Liver (tissue), 9 donors: Measurements from ENCODE around the gene ADK. TPM values are rescaled to one million over a fixed set of nuclear protein-coding genes. Genes with fewer than 3 reads are reported as not detected.

Source experiments
- DNase-seq: peaks from one replicate; pipeline ENCODE4 v3.0.0-alpha.2; 2017; ENCODE audit warnings: low spot score
- H3K27ac ChIP-seq, 2 donors: one replicate each; pipeline ENCODE4 v1.7.0; 2013; ENCODE audit warnings: inconsistent platforms in 2 of 2, low read length in 2 of 2, control low read depth in 1 of 2, low read depth in 1 of 2, mild to moderate bottlenecking in 1 of 2
- H3K27me3 ChIP-seq, 4 donors: one replicate each; pipeline versions ENCODE4 v1.6.1 to v1.7.0; 2013; ENCODE audit warnings: low read length in 3 of 4, inconsistent platforms in 1 of 4, mild to moderate bottlenecking in 1 of 4, moderate library complexity in 1 of 4; ENCODE audit not compliant: control insufficient read depth in 4 of 4, insufficient read depth in 4 of 4
- H3K36me3 ChIP-seq, 4 donors: one replicate each; pipeline versions ENCODE4 v1.6.1 to v1.7.0; 2013; ENCODE audit warnings: low read length in 3 of 4, mild to moderate bottlenecking in 3 of 4, low read depth in 1 of 4, moderate library complexity in 1 of 4; ENCODE audit not compliant: control insufficient read depth in 4 of 4, insufficient read depth in 3 of 4
- H3K4me1 ChIP-seq, 4 donors: one replicate each; pipeline versions ENCODE4 v1.6.1 to v1.7.0; 2013; ENCODE audit warnings: low read length in 3 of 4, mild to moderate bottlenecking in 3 of 4, moderate library complexity in 1 of 4; ENCODE audit not compliant: control insufficient read depth in 4 of 4, insufficient read depth in 4 of 4
- H3K4me3 ChIP-seq, 3 donors: one replicate each; pipeline versions ENCODE4 v1.6.1 to v1.7.0; 2013; ENCODE audit warnings: low read length in 3 of 3, control low read depth in 1 of 3, low read depth in 1 of 3, mild to moderate bottlenecking in 1 of 3
- H3K9ac ChIP-seq, 2 donors: one replicate each; pipeline ENCODE4 v1.7.0; 2013; ENCODE audit warnings: low read length in 2 of 2, mild to moderate bottlenecking in 2 of 2, moderate library complexity in 2 of 2, control low read depth in 1 of 2, low read depth in 1 of 2
- H3K9me3 ChIP-seq, 4 donors: one replicate each; pipeline versions ENCODE4 v1.6.1 to v1.7.0; 2013; ENCODE audit warnings: low read length in 3 of 4; ENCODE audit not compliant: control insufficient read depth in 4 of 4
- EGR1 ChIP-seq, 2 donors: IDR thresholded peaks; 2 replicates each; pipeline ENCODE4 v1.6.1; 2016 to 2018; ENCODE audit warnings: antibody characterized with exemption in 2 of 2, low read depth in 2 of 2
- FOXA1 ChIP-seq: IDR thresholded peaks from 2 replicates; pipeline ENCODE4 v1.6.1; 2016; ENCODE audit warnings: antibody characterized with exemption
- FOXA2 ChIP-seq: IDR thresholded peaks from 2 replicates; pipeline ENCODE4 v1.6.1; 2016; ENCODE audit warnings: antibody characterized with exemption
- GABPA ChIP-seq, 2 donors: IDR thresholded peaks in 1 of 2; conservative IDR thresholded peaks in 1 of 2; 2 replicates each; pipeline ENCODE4 v1.6.1; 2016; ENCODE audit warnings: antibody characterized with exemption in 2 of 2, mild to moderate bottlenecking in 1 of 2, moderate library complexity in 1 of 2
- HNF4A ChIP-seq, 2 donors: conservative IDR thresholded peaks; 2 replicates each; pipeline ENCODE4 v1.6.1; 2016; ENCODE audit warnings: antibody characterized with exemption in 2 of 2, mild to moderate bottlenecking in 2 of 2
- HNF4G ChIP-seq: IDR thresholded peaks from 2 replicates; pipeline ENCODE4 v1.6.1; 2016; ENCODE audit warnings: antibody characterized with exemption
- JUND ChIP-seq, 2 donors: IDR thresholded peaks; 2 replicates each; pipeline ENCODE4 v1.6.1; 2016; ENCODE audit warnings: antibody characterized with exemption in 2 of 2
- RAD21 ChIP-seq, 2 donors: IDR thresholded peaks; 2 replicates each; pipeline ENCODE4 v1.6.1; 2016; ENCODE audit warnings: antibody characterized with exemption in 2 of 2, mild to moderate bottlenecking in 2 of 2
- RXRA ChIP-seq, 2 donors: IDR thresholded peaks; 2 replicates each; pipeline ENCODE4 v1.6.1; 2017 to 2018; ENCODE audit warnings: antibody characterized with exemption in 2 of 2, mild to moderate bottlenecking in 1 of 2
- SP1 ChIP-seq: IDR thresholded peaks from 2 replicates; pipeline ENCODE4 v1.6.1; 2018; ENCODE audit warnings: antibody characterized with exemption, mild to moderate bottlenecking
- TAF1 ChIP-seq: conservative IDR thresholded peaks from 2 replicates; pipeline ENCODE4 v1.6.1; 2016; ENCODE audit warnings: antibody characterized with exemption, mild to moderate bottlenecking
- WGBS: extraction: QIAGEN DNeasy Blood & Tissue Kit; methylation state at CpG from one replicate; pipeline ENCODE4 v1.1.7; 2013; 5-methylcytosine and 5-hydroxymethylcytosine counted together
- polyA plus RNA-seq, 2 donors: library from polyadenylated mRNA; stranded (reverse) in 1 of 2; unstranded in 1 of 2; fragments of 200-250 nt in 1 of 2; fragments of >200 nt in 1 of 2; fragmentation: Nextera tagmentation in 1 of 2; extraction: Ambion mirVana in 1 of 2; gene quantifications; one replicate each; pipeline versions ENCODE4 v1.2.1 to v1.2.3, GENCODE V29; 2013 to 2015
- total RNA-seq, 2 donors: library from RNA; depleted of rRNA; stranded (reverse); fragments of >200 nt; gene quantifications; one replicate each; pipeline ENCODE4 v1.2.3, GENCODE V29; 2014
- TF ChIP-seq, protein P1 (sequence below): fragments of 150-350 bp; IDR thresholded peaks from 2 replicates; pipeline ENCODE4 v1.5.1; 2017; ENCODE audit warnings: improper control_type of control experiment, low read depth, low read length; ENCODE audit not compliant: missing input control
- TF ChIP-seq, protein P2 (sequence below): IDR thresholded peaks from 2 replicates; pipeline ENCODE4 v1.6.1; 2016; ENCODE audit warnings: antibody characterized with exemption
- TF ChIP-seq, protein P3 (sequence below): IDR thresholded peaks from 2 replicates; pipeline ENCODE4 v1.6.1; 2016; ENCODE audit warnings: antibody characterized with exemption
- TF ChIP-seq, protein P4 (sequence below): IDR thresholded peaks from 2 replicates; pipeline ENCODE4 v1.6.1; 2016; ENCODE audit warnings: antibody characterized with exemption
- donor health status: healthy.
- donor health status: healthy.
- donor health status: healthy.
- donor health status: healthy.
- donor health status: healthy.

ADK gene
- total and polyA plus RNA-seq, 4 donors, result 18.0 to 110 (median 65.5) TPM

DNA sequence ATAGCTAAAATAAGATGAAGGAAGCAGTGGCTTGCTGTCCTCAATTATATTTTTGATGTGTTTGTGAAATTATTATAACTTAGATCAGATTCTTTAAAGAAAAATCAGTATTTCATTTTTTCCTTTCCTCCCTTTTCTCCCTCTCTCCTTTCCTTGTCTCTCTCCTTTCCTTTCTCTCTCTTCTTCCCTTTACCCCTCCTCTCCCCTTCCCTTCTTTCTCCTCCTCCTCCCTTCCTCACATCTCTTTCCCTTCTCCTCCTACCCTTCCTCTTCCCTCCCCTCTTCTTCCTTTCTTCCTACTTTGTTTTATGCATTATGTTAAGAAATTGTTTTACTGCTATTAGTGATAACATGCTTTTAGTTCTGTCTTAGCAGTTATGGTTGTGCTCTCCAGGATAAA, 171.5 kb downstream of the ADK start:
- H3K4me1 ChIP-seq, result no peaks in the 10 kb centered on the region
- H3K9ac ChIP-seq, result no peak overlapping the region
- TF ChIP-seq HNF4G, result no peak
- TF ChIP-seq EGR1 (IDR thresholded peaks at IDR 0.05; ENCODE audit: low read depth in 2 of 2), result no peak
- TF ChIP-seq, protein P1, sequence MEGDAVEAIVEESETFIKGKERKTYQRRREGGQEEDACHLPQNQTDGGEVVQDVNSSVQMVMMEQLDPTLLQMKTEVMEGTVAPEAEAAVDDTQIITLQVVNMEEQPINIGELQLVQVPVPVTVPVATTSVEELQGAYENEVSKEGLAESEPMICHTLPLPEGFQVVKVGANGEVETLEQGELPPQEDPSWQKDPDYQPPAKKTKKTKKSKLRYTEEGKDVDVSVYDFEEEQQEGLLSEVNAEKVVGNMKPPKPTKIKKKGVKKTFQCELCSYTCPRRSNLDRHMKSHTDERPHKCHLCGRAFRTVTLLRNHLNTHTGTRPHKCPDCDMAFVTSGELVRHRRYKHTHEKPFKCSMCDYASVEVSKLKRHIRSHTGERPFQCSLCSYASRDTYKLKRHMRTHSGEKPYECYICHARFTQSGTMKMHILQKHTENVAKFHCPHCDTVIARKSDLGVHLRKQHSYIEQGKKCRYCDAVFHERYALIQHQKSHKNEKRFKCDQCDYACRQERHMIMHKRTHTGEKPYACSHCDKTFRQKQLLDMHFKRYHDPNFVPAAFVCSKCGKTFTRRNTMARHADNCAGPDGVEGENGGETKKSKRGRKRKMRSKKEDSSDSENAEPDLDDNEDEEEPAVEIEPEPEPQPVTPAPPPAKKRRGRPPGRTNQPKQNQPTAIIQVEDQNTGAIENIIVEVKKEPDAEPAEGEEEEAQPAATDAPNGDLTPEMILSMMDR, result no peak
- no peak for TF ChIP-seq GABPA (IDR thresholded peaks at IDR 0.05 in 1 of 2, conservative IDR thresholded peaks at IDR 0.05 in 1 of 2)
- no peaks in the 10 kb centered on the region for H3K27me3 ChIP-seq
- H3K27ac ChIP-seq, result no peak overlapping the region
- peaks cover 0 to 1% (median 0%) of the 10 kb centered on the region in 4 donors for H3K9me3 ChIP-seq
- no peak overlapping the region for H3K4me3 ChIP-seq
- H3K36me3 ChIP-seq, result peaks cover 0 to 7% (median 2%) of the 10 kb centered on the region in 4 donors
- DNase-seq, result no peak

DNA sequence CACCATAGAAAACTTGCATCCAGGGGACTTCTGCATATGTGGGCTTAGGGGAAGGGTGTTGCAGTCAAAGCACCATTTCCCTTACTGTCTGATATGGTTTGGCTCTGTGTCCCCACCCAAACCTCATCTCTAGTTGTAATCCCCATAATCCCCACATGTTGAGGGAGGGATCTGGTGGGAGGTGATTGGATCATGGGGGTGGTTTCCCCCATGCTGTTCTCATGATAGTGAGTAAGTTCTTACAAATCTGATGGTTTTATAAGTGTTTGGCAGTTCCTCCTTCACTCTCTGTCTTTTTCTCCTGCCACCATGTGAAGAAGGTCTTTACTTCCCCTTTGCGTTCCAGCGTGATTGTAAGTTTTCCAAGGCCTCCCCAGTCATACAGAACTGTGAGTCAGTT, 177.4 kb downstream of the ADK start:
- no peak overlapping the region for H3K9ac ChIP-seq
- H3K9me3 ChIP-seq, result no peaks in the 10 kb centered on the region
- H3K27ac ChIP-seq, result no peak overlapping the region
- H3K4me3 ChIP-seq, result no peak overlapping the region
- peaks cover 0 to 2% (median 0%) of the 10 kb centered on the region in 4 donors for H3K36me3 ChIP-seq
- no peak for DNase-seq
- WGBS, result 89% methylated on average over 2 of the region's 2 CpGs
- H3K4me1 ChIP-seq, result peaks cover 0 to 2% (median 0%) of the 10 kb centered on the region in 4 donors
- H3K27me3 ChIP-seq, result no peaks in the 10 kb centered on the region
- TF ChIP-seq, protein P2, sequence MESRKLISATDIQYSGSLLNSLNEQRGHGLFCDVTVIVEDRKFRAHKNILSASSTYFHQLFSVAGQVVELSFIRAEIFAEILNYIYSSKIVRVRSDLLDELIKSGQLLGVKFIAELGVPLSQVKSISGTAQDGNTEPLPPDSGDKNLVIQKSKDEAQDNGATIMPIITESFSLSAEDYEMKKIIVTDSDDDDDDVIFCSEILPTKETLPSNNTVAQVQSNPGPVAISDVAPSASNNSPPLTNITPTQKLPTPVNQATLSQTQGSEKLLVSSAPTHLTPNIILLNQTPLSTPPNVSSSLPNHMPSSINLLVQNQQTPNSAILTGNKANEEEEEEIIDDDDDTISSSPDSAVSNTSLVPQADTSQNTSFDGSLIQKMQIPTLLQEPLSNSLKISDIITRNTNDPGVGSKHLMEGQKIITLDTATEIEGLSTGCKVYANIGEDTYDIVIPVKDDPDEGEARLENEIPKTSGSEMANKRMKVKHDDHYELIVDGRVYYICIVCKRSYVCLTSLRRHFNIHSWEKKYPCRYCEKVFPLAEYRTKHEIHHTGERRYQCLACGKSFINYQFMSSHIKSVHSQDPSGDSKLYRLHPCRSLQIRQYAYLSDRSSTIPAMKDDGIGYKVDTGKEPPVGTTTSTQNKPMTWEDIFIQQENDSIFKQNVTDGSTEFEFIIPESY, result no peak
- TF ChIP-seq HNF4A (conservative IDR thresholded peaks at IDR 0.05) (no peak), FOXA2 (no peak), FOXA1 (no peak)

DNA sequence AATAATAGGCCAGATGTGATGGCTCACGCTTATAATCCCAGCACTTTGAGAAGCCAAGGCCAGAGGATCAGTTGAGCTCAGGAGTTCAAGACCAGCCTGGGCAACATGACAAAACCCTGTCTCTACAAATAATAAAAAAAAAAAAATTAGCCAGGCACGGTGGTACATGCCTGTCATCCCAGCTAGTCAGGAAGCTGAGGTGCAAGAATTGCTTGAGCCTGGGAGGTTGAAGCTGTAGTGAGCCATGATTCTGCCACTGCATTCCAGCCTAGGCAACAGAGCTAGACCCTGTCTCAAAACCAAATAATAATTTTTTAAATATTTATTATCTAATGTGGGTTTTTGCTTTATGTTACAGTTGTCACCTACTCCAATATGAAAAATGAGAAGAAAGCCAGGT, 178.9 kb downstream of the ADK start:
- no peak overlapping the region for H3K9ac ChIP-seq
- no peaks in the 10 kb centered on the region for H3K9me3 ChIP-seq
- H3K4me1 ChIP-seq, result peaks cover 0 to 2% (median 0%) of the 10 kb centered on the region in 4 donors
- no peaks in the 10 kb centered on the region for H3K27me3 ChIP-seq
- WGBS, result 77% methylated on average over 2 of the region's 2 CpGs
- DNase-seq, result no peak
- H3K4me3 ChIP-seq, result no peak overlapping the region
- H3K36me3 ChIP-seq, result no peaks in the 10 kb centered on the region
- H3K27ac ChIP-seq, result no peak overlapping the region
- TF ChIP-seq HNF4G (no peak), RXRA (IDR thresholded peaks at IDR 0.05) (no peak), TAF1 (no peak), FOXA2 (no peak), EGR1 (IDR thresholded peaks at IDR 0.05; ENCODE audit: low read depth in 2 of 2) (no peak), SP1 (no peak), RAD21 (IDR thresholded peaks at IDR 0.05) (no peak), HNF4A (conservative IDR thresholded peaks at IDR 0.05) (no peak), JUND (IDR thresholded peaks at IDR 0.05) (no peak)
- TF ChIP-seq, protein P3, sequence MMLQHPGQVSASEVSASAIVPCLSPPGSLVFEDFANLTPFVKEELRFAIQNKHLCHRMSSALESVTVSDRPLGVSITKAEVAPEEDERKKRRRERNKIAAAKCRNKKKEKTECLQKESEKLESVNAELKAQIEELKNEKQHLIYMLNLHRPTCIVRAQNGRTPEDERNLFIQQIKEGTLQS, result no peak
- TF ChIP-seq, protein P1, result no peak
- TF ChIP-seq, protein P4, sequence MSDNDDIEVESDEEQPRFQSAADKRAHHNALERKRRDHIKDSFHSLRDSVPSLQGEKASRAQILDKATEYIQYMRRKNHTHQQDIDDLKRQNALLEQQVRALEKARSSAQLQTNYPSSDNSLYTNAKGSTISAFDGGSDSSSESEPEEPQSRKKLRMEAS, result no peak
